Keratinocyte (primary cell): Measurements from ENCODE around the gene ZNF83. TPM values are rescaled to one million over a fixed set of nuclear protein-coding genes. Genes with fewer than 3 reads are reported as not detected.

Experiments
- DNase-seq: peaks from one replicate; pipeline ENCODE4 v3.0.0-alpha.2; 2011; ENCODE audit warnings: low read depth, missing footprints, low spot score
- FAIRE-seq: peaks from 2 replicates; lab custom pipeline; 2011; peaks lifted over from hg19 to GRCh38; lab: Jason Lieb, UNC
- H2AFZ ChIP-seq: 2 replicates; pipeline ENCODE4 v1.6.0; 2012; ENCODE audit warnings: low read length, control low read depth, inconsistent platforms; ENCODE audit not compliant: control insufficient read depth
- H3K27ac ChIP-seq: 2 replicates; pipeline ENCODE4 v1.5.1; 2011; ENCODE audit warnings: low read length; ENCODE audit not compliant: control insufficient read depth, insufficient read depth
- H3K27me3 ChIP-seq: 3 replicates; pipeline ENCODE4 v1.6.0; 2011; ENCODE audit warnings: low read length; ENCODE audit not compliant: control insufficient read depth, insufficient read depth; ENCODE audit errors: extremely low read depth
- H3K36me3 ChIP-seq, 2 experiments: 2 replicates in 1 of 2; 3 replicates in 1 of 2; pipeline ENCODE4 v1.5.1; 2011; ENCODE audit warnings: low read length in 2 of 2, mild to moderate bottlenecking in 1 of 2; ENCODE audit not compliant: control insufficient read depth in 2 of 2, insufficient read depth in 2 of 2; ENCODE audit errors: extremely low read depth in 1 of 2
- H3K4me1 ChIP-seq: 3 replicates; pipeline ENCODE4 v1.5.1; 2011; ENCODE audit warnings: low read length; ENCODE audit not compliant: control insufficient read depth, insufficient read depth; ENCODE audit errors: extremely low read depth
- H3K4me2 ChIP-seq: 3 replicates; pipeline ENCODE4 v1.6.0; 2011; ENCODE audit warnings: low read depth, low read length; ENCODE audit not compliant: control insufficient read depth, insufficient read depth; ENCODE audit errors: extremely low read depth
- H3K4me3 ChIP-seq, 3 experiments: fragments of 200-600 bp in 1 of 3; sonication (generic) in 1 of 3; 2 replicates in 2 of 3; 3 replicates in 1 of 3; pipeline ENCODE4 v1.5.1; 2011 to 2016; ENCODE audit warnings: low read length in 3 of 3, mild to moderate bottlenecking in 3 of 3, control low read depth in 2 of 3, inconsistent platforms in 1 of 3, low read depth in 1 of 3, mixed read lengths in 1 of 3, mixed run types in 1 of 3, moderate library complexity in 1 of 3; ENCODE audit not compliant: control insufficient read depth in 2 of 3, insufficient read depth in 2 of 3; ENCODE audit errors: extremely low read depth in 1 of 3
- H3K79me2 ChIP-seq: 2 replicates; pipeline ENCODE4 v1.6.0; 2012; ENCODE audit warnings: low read length; ENCODE audit not compliant: control insufficient read depth, insufficient read depth
- H3K9ac ChIP-seq: 3 replicates; pipeline ENCODE4 v1.6.0; 2011; ENCODE audit warnings: low read length; ENCODE audit not compliant: control insufficient read depth, insufficient read depth; ENCODE audit errors: extremely low read depth
- H3K9me1 ChIP-seq: 3 replicates; pipeline ENCODE4 v1.6.0; 2011; ENCODE audit warnings: low read length; ENCODE audit not compliant: control insufficient read depth, insufficient read depth; ENCODE audit errors: extremely low read depth
- H3K9me3 ChIP-seq: 2 replicates; pipeline ENCODE4 v1.5.1; 2012; ENCODE audit warnings: low read depth, low read length; ENCODE audit not compliant: control insufficient read depth
- H4K20me1 ChIP-seq: 3 replicates; pipeline ENCODE4 v1.6.0; 2011; ENCODE audit warnings: low read length; ENCODE audit not compliant: control insufficient read depth, insufficient read depth; ENCODE audit errors: extremely low read depth
- EZH2 ChIP-seq: IDR thresholded peaks from one replicate; pipeline ENCODE4 v1.6.1; 2012; ENCODE audit warnings: inconsistent platforms, mild to moderate bottlenecking, low read length, moderate library complexity
- dilution Hi-C: fragments of 300-500 bp; cut with MboI; formaldehyde crosslinking; loops from one replicate; pipeline ENCODE4 v1.7.0; 2020; ENCODE audit warnings: low sequenced_read_pairs; ENCODE audit not compliant: extremely low pct_ligation_motif_present
- polyA plus RNA-seq, 5 experiments: library from polyadenylated mRNA; depleted of rRNA in 3 of 5; stranded (reverse) in 3 of 5; stranded (forward) in 1 of 5; unstranded in 1 of 5; fragments of >200 nt; gene quantifications; 1 replicate in 1 of 5; 2 replicates in 3 of 5; 3 replicates in 1 of 5; pipeline versions ENCODE4 v1.2.1 to v1.2.3, GENCODE V29; 2011 to 2012; ENCODE audit warnings: missing spikeins in 2 of 5, low read depth in 1 of 5, low replicate concordance in 1 of 5
- TF ChIP-seq, protein P1 (sequence below), 3 experiments: IDR thresholded peaks in 1 of 3; conservative IDR thresholded peaks in 1 of 3; optimal IDR thresholded peaks in 1 of 3; 2 replicates in 2 of 3; 3 replicates in 1 of 3; pipeline versions ENCODE3 to v1.5.1; 2011; ENCODE audit warnings: low read length in 3 of 3, mild to moderate bottlenecking in 3 of 3, moderate library complexity in 2 of 3, control low read depth in 1 of 3, inconsistent platforms in 1 of 3; ENCODE audit not compliant: insufficient read depth in 2 of 3; ENCODE audit errors: extremely low read depth in 1 of 3

Gene ZNF83
- polyA plus RNA-seq, 1 donor (not counting 4 experiments of a cell fraction or from before 2014, with no cell fraction given), result 47.3 TPM

DNA sequence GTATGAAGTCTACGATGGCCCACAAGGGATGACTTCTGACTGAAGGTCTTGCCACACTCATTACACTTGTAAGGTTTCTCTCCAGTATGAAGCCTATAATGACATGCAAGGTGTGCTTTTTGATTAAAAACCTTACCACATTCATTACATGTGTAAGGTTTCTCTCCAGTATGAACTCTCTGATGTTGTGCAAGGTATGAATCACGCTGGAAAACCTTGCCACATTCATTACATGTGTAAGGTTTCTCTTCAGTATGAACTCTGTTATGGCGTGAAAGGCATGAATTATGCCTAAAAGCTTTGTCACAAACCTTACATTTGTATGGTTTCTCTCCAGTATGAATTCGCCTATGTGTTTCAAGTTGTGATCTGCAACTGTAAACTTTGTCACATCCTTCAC, 15.0 kb upstream of the ZNF83 start:
- dilution Hi-C loops, result no loop called here
- TF ChIP-seq EZH2, result no peak
- TF ChIP-seq, protein P1, sequence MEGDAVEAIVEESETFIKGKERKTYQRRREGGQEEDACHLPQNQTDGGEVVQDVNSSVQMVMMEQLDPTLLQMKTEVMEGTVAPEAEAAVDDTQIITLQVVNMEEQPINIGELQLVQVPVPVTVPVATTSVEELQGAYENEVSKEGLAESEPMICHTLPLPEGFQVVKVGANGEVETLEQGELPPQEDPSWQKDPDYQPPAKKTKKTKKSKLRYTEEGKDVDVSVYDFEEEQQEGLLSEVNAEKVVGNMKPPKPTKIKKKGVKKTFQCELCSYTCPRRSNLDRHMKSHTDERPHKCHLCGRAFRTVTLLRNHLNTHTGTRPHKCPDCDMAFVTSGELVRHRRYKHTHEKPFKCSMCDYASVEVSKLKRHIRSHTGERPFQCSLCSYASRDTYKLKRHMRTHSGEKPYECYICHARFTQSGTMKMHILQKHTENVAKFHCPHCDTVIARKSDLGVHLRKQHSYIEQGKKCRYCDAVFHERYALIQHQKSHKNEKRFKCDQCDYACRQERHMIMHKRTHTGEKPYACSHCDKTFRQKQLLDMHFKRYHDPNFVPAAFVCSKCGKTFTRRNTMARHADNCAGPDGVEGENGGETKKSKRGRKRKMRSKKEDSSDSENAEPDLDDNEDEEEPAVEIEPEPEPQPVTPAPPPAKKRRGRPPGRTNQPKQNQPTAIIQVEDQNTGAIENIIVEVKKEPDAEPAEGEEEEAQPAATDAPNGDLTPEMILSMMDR (optimal IDR thresholded peaks at IDR 0.05 in 1 of 3, IDR thresholded peaks at IDR 0.05 in 1 of 3, conservative IDR thresholded peaks at IDR 0.05 in 1 of 3; ENCODE audit: extremely low read depth in 1 of 3, insufficient read depth in 2 of 3, low read length in 3 of 3), result no peak
- Histone ChIP-seq H3K4me2 (no peak overlapping the region), H3K9me1 (no peaks in the 10 kb centered on the region), H2AFZ (no peak overlapping the region), H4K20me1 (no peaks in the 10 kb centered on the region), H3K4me3 (no peak overlapping the region), H3K27ac (no peak overlapping the region), H3K9me3 (no peaks in the 10 kb centered on the region), H3K79me2 (no peaks in the 10 kb centered on the region), H3K9ac (no peak overlapping the region), H3K27me3 (no peaks in the 10 kb centered on the region), H3K4me1 (no peaks in the 10 kb centered on the region), H3K36me3 (peaks cover 13 to 23% of the 10 kb centered on the region in 2 experiments)
- no peak for DNase-seq
- no peak for FAIRE-seq

DNA sequence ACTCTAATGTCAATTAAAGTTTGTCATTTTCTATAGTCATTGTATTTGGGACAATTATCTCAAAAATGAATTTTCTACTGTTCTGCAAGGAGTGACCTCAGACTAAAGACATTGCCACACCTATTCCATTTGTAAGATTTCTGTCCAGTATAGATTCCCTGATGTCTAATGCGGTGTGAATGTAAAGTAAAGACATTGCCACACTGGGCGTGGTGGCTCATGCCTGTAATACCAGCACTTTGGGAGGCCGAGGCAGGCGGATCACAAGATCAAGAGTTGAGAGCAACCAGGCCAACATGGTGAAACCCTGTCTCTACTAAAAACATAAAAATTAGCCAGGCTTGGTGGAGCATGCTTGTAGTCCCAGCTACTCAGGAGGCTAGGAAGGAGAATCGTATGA, 13.8 kb upstream of the ZNF83 start:
- no peak overlapping the region for H3K4me3 ChIP-seq
- FAIRE-seq (no peak), DNase-seq (no peak)
- no peaks in the 10 kb centered on the region for H3K79me2 ChIP-seq
- no peak overlapping the region for H2AFZ ChIP-seq
- no peak for TF ChIP-seq EZH2
- TF ChIP-seq, protein P1 (optimal IDR thresholded peaks at IDR 0.05 in 1 of 3, IDR thresholded peaks at IDR 0.05 in 1 of 3, conservative IDR thresholded peaks at IDR 0.05 in 1 of 3; ENCODE audit: extremely low read depth in 1 of 3, insufficient read depth in 2 of 3, low read length in 3 of 3), result no peak
- H3K27me3 ChIP-seq, result no peaks in the 10 kb centered on the region
- H3K9ac ChIP-seq, result no peak overlapping the region
- no peaks in the 10 kb centered on the region for H4K20me1 ChIP-seq
- H3K9me3 ChIP-seq, result peaks cover 2% of the 10 kb centered on the region
- H3K4me1 ChIP-seq, result no peaks in the 10 kb centered on the region
- H3K27ac ChIP-seq, result no peak overlapping the region
- H3K9me1 ChIP-seq, result no peaks in the 10 kb centered on the region
- dilution Hi-C loops, result no loop called here
- H3K36me3 ChIP-seq, result peaks cover 13 to 21% of the 10 kb centered on the region in 2 experiments
- H3K4me2 ChIP-seq, result no peak overlapping the region
